ENCODE measurements around the gene CELF5. TPM values are rescaled to one million over a fixed set of nuclear protein-coding genes. Genes with fewer than 3 reads are reported as not detected.

Gene CELF5
- total RNA-seq, 4 donors from 2014 or later = 0.27 to 0.48 TPM; not detected in 2

DNA sequence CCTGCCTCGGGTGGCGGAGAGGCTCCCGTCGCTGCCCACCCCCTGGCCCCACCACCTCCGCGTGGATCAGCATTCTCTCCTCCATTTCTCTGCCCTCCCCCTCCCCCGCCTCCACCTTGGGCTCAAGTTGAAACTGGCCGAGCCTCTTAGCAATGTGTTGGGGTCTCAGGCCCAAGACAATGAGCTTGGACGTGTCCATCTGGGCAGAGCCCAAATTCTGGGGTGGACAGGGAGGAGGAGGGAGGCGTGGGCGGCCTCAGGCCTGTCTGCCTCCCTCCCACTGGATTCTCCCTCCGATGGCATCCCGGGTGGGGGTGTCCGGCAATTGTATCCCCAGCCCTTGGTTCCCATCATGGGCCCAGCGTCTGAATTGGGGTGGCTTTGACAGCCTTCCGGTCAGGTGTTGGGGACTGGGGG lies 1.2 kb downstream of the CELF5 start:
- intact Hi-C loops (cut with DNase I; ENCODE audit: low total_unique reads) = no loop called here
- Histone ChIP-seq H3K4me3 (no peak overlapping the region), H3K27me3 (peaks cover 86% of the 10 kb centered on the region), H3K4me1 (peaks cover 0 to 6% (median 3%) of the 10 kb centered on the region in 4 donors), H3K27ac (no peak overlapping the region), H3K9me3 (no peaks in the 10 kb centered on the region), H3K36me3 (no peaks in the 10 kb centered on the region)
- TF ChIP-seq, protein P1, sequence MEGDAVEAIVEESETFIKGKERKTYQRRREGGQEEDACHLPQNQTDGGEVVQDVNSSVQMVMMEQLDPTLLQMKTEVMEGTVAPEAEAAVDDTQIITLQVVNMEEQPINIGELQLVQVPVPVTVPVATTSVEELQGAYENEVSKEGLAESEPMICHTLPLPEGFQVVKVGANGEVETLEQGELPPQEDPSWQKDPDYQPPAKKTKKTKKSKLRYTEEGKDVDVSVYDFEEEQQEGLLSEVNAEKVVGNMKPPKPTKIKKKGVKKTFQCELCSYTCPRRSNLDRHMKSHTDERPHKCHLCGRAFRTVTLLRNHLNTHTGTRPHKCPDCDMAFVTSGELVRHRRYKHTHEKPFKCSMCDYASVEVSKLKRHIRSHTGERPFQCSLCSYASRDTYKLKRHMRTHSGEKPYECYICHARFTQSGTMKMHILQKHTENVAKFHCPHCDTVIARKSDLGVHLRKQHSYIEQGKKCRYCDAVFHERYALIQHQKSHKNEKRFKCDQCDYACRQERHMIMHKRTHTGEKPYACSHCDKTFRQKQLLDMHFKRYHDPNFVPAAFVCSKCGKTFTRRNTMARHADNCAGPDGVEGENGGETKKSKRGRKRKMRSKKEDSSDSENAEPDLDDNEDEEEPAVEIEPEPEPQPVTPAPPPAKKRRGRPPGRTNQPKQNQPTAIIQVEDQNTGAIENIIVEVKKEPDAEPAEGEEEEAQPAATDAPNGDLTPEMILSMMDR (IDR thresholded peaks at IDR 0.05) = no peak
- TF ChIP-seq EP300 (IDR thresholded peaks at IDR 0.05; ENCODE audit: low read depth) (no peak), POLR2A (IDR thresholded peaks at IDR 0.05) (no peak), POLR2AphosphoS5 (IDR thresholded peaks at IDR 0.05) (no peak)
- DNase-seq = no peak
- in situ Hi-C loops (cut with MboI; ENCODE audit: low pct_ligation_motif_present in 1 of 4, low pct_unique_long_range_greater_than_20kb in 1 of 4, low sequenced_read_pairs in 3 of 4) = no loop called here
- WGBS, 2 donors (ENCODE audit: low coverage in 1 of 2) = 44% methylated on average over 8 of the region's 16 CpGs; no CpG with 5 or more reads in 1 of the 2 donors

DNA sequence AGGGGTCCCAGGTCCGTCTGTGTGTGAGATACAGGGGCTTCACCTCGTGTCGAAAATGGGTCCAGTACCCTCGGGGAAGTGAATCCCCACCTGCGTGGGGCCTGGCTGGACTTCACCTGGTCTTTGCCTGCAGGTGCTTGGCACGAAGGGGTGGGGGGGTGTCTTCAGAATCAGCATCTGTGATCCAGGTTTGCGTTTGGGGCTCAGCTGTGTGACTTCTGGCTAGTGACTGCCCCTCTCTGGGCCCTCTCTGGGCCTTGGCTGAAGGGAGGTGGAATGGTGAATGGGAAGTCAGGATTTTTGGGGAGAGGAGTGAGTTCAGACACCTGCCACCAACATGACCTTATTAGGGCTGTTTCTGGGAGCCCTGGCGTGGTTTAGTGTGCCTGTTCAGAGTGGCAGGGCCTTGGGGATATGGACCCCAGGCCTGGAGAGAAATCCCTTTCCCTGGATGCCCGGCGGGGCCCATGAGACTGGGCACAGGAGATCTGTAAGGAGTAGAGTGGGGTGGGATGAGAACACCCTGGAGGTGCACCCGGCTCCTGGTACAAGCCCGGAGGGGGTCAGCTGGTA lies 2.7 kb downstream of the CELF5 start:
- peaks cover 86% of the 10 kb centered on the region for H3K27me3 ChIP-seq
- H3K9me3 ChIP-seq = no peaks in the 10 kb centered on the region
- in situ Hi-C loops (cut with MboI; ENCODE audit: low pct_ligation_motif_present in 1 of 4, low pct_unique_long_range_greater_than_20kb in 1 of 4, low sequenced_read_pairs in 3 of 4) (no loop called here), intact Hi-C loops (cut with DNase I; ENCODE audit: low total_unique reads) (no loop called here)
- no peak for DNase-seq
- no peak overlapping the region for H3K4me3 ChIP-seq
- peaks cover 0 to 6% (median 3%) of the 10 kb centered on the region in 4 donors for H3K4me1 ChIP-seq
- no peak for TF ChIP-seq POLR2AphosphoS5 (IDR thresholded peaks at IDR 0.05)
- no peak for TF ChIP-seq EP300 (IDR thresholded peaks at IDR 0.05; ENCODE audit: low read depth)
- TF ChIP-seq, protein P1 (IDR thresholded peaks at IDR 0.05) = no peak
- no peak for TF ChIP-seq POLR2A (IDR thresholded peaks at IDR 0.05)
- no peaks in the 10 kb centered on the region for H3K36me3 ChIP-seq
- 67% methylated on average over 12 of the region's 12 CpGs; no CpG with 5 or more reads in 1 of the 2 donors for WGBS, 2 donors (ENCODE audit: low coverage in 1 of 2)
- H3K27ac ChIP-seq = no peak overlapping the region

DNA sequence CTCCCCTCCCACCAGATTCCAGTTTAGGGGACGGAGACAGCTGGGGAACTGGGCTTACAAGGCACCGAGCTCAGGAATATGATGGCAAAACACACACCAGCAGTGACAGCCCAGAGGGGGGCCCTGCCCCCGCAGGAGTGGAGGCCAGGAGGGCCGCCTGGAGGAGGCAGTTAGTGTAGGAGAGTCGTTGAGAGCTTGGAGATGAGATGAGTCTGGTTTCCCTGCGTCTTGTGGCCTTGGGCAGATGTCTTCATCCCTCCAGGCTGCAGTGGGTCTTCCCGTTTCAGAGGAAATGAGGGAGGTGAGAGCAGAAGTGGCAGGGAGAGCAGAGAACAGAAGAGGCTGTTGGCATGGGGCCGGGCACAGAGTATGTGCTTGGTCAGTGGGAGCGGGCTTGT lies 4.9 kb downstream of the CELF5 start:
- Histone ChIP-seq H3K27me3 (peaks cover 65% of the 10 kb centered on the region), H3K4me3 (no peak overlapping the region), H3K27ac (no peak overlapping the region), H3K4me1 (peaks cover 0 to 4% (median 3%) of the 10 kb centered on the region in 4 donors), H3K36me3 (no peaks in the 10 kb centered on the region), H3K9me3 (no peaks in the 10 kb centered on the region)
- 61% methylated on average over 8 of the region's 9 CpGs; no CpG with 5 or more reads in 1 of the 2 donors for WGBS, 2 donors (ENCODE audit: low coverage in 1 of 2)
- in situ Hi-C loops (cut with MboI; ENCODE audit: low pct_ligation_motif_present in 1 of 4, low pct_unique_long_range_greater_than_20kb in 1 of 4, low sequenced_read_pairs in 3 of 4) (no loop called here), intact Hi-C loops (cut with DNase I; ENCODE audit: low total_unique reads) (no loop called here)
- no peak for TF ChIP-seq POLR2A (IDR thresholded peaks at IDR 0.05)
- TF ChIP-seq, protein P1 (IDR thresholded peaks at IDR 0.05) = no peak
- TF ChIP-seq EP300 (IDR thresholded peaks at IDR 0.05; ENCODE audit: low read depth) = no peak
- no peak for TF ChIP-seq POLR2AphosphoS5 (IDR thresholded peaks at IDR 0.05)
- DNase-seq = no peak

DNA sequence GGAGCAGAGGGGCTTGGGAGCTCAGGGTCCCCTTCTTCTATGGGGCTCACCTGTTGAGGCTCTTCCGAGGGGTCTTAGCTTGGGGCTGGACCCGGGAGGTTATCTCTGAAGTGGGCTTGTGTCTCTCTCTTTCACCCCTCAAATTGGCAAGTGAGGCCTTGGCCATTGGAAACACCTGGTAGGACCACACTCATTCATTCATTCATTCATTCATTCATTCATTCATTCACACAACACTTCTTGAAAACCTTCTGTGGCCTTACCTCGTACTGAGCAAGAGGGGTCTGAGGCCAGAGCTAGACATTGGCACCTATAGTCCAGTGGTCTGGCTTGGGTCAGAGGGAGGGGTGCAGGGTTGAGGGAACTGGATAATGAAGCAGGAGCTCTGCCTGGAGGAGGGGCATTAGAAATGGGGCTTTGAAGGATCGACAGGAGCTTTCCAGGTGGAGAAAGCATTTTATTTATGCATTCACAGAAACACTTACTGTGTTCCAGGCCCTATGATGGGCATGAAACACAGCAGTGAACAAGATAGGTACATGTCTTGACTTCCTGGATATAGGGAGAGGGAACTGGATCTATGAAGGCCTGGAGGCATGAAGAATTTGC lies 5.5 kb downstream of the CELF5 start:
- no peak overlapping the region for H3K4me3 ChIP-seq
- TF ChIP-seq POLR2AphosphoS5 (IDR thresholded peaks at IDR 0.05) (no peak), EP300 (IDR thresholded peaks at IDR 0.05; ENCODE audit: low read depth) (no peak), POLR2A (IDR thresholded peaks at IDR 0.05) (no peak)
- TF ChIP-seq, protein P1 (IDR thresholded peaks at IDR 0.05) = no peak
- 83 to 94% methylated on average over 2 to 4 of the region's 4 CpGs for WGBS, 2 donors (ENCODE audit: low coverage in 1 of 2)
- no peak overlapping the region for H3K27ac ChIP-seq
- no peak for DNase-seq
- no peaks in the 10 kb centered on the region for H3K36me3 ChIP-seq
- H3K9me3 ChIP-seq = no peaks in the 10 kb centered on the region
- intact Hi-C loops (cut with DNase I; ENCODE audit: low total_unique reads) = no loop called here
- no peaks in the 10 kb centered on the region for H3K4me1 ChIP-seq
- in situ Hi-C loops (cut with MboI; ENCODE audit: low pct_ligation_motif_present in 1 of 4, low pct_unique_long_range_greater_than_20kb in 1 of 4, low sequenced_read_pairs in 3 of 4) = no loop called here
- H3K27me3 ChIP-seq = peaks cover 60% of the 10 kb centered on the region

All from transverse colon (tissue), 4 donors.